T-helper 2 cell treated with Interferon-gamma antibody and Interleukin-4, amounts not matched to agents 5 μg/mL and 100 μg/mL, for 36 hours (primary cell): Measurements from ENCODE around the gene TERT.
A peak's percentile ranks its signal among the peaks of the same experiment; 100 is the strongest.

Source experiments
- DNase-seq: peaks from one replicate; pipeline ENCODE4 v3.0.0; 2021; ENCODE audit warnings: low spot score
- H3K27ac Mint-ChIP-seq: one replicate; pipeline ENCODE4 v1.8.0; 2021; ENCODE audit warnings: mild to moderate bottlenecking, mixed read lengths
- H3K27me3 Mint-ChIP-seq: one replicate; pipeline ENCODE4 v1.8.0; 2021; ENCODE audit warnings: low read depth, mixed read lengths
- H3K36me3 Mint-ChIP-seq: one replicate; pipeline ENCODE4 v1.8.0; 2021; ENCODE audit warnings: low read depth, mixed read lengths
- H3K4me1 Mint-ChIP-seq: one replicate; pipeline ENCODE4 v1.8.0; 2021; ENCODE audit warnings: low read depth, mixed read lengths
- H3K4me3 Mint-ChIP-seq: one replicate; pipeline ENCODE4 v1.8.0; 2022; ENCODE audit warnings: mild to moderate bottlenecking, moderate library complexity, mixed read lengths
- H3K9me3 Mint-ChIP-seq: one replicate; pipeline ENCODE4 v1.8.0; 2021; ENCODE audit warnings: mixed read lengths

Gene TERT

GRCh38 chr5:1317921-1318565 lies 23.2 kb upstream of the TERT start:
- Mint-ChIP-seq H3K36me3 (peaks cover 45% of the 10 kb centered on the region), H3K4me3 (no peak overlapping the region), H3K27ac (peak overlapping the region; percentile 20), H3K9me3 (no peaks in the 10 kb centered on the region), H3K4me1 (peaks cover 43% of the 10 kb centered on the region), H3K27me3 (no peaks in the 10 kb centered on the region)
- no peak for DNase-seq

- peaks cover 3% of the 10 kb centered on the region for H3K9me3 Mint-ChIP-seq
- peaks cover 42% of the 10 kb centered on the region for H3K36me3 Mint-ChIP-seq
- peak overlapping the region; percentile 84 for H3K4me3 Mint-ChIP-seq
- H3K4me1 Mint-ChIP-seq, result peaks cover 55% of the 10 kb centered on the region
- H3K27ac Mint-ChIP-seq, result peak overlapping the region; percentile 98
- no peak for DNase-seq
- no peaks in the 10 kb centered on the region for H3K27me3 Mint-ChIP-seq
Observed at GRCh38 chr5:1316588-1317340, 21.9 kb upstream of the TERT start.

GRCh38 chr5:1315709-1316587 lies 21.1 kb upstream of the TERT start:
- Mint-ChIP-seq H3K9me3 (peaks cover 11% of the 10 kb centered on the region), H3K4me1 (peaks cover 59% of the 10 kb centered on the region), H3K36me3 (peaks cover 36% of the 10 kb centered on the region), H3K27ac (peak overlapping the region; percentile 98), H3K4me3 (peak overlapping the region; percentile 84), H3K27me3 (no peaks in the 10 kb centered on the region)
- DNase-seq, result peak; percentile 53

- Mint-ChIP-seq H3K4me1 (peaks cover 59% of the 10 kb centered on the region), H3K27me3 (no peaks in the 10 kb centered on the region), H3K36me3 (peaks cover 38% of the 10 kb centered on the region), H3K9me3 (peaks cover 17% of the 10 kb centered on the region), H3K4me3 (peak overlapping the region; percentile 84), H3K27ac (peak overlapping the region; percentile 98)
- no peak for DNase-seq
Observed at GRCh38 chr5:1315018-1315708, 20.3 kb upstream of the TERT start.

GRCh38 chr5:1314564-1314982 lies 19.7 kb upstream of the TERT start:
- peak overlapping the region; percentile 84 for H3K4me3 Mint-ChIP-seq
- H3K4me1 Mint-ChIP-seq, result peaks cover 59% of the 10 kb centered on the region
- peaks cover 20% of the 10 kb centered on the region for H3K9me3 Mint-ChIP-seq
- H3K36me3 Mint-ChIP-seq, result peaks cover 39% of the 10 kb centered on the region
- no peaks in the 10 kb centered on the region for H3K27me3 Mint-ChIP-seq
- H3K27ac Mint-ChIP-seq, result peak overlapping the region; percentile 98
- no peak for DNase-seq

GRCh38 chr5:1312993-1313833 lies 18.3 kb upstream of the TERT start:
- no peaks in the 10 kb centered on the region for H3K27me3 Mint-ChIP-seq
- H3K27ac Mint-ChIP-seq, result peak overlapping the region; percentile 90

GRCh38 chr5:1312206-1312605 lies 17.3 kb upstream of the TERT start:
- no peak for DNase-seq
- H3K27me3 Mint-ChIP-seq, result no peaks in the 10 kb centered on the region
- H3K4me1 Mint-ChIP-seq, result peaks cover 60% of the 10 kb centered on the region
- H3K9me3 Mint-ChIP-seq, result peaks cover 20% of the 10 kb centered on the region
- H3K36me3 Mint-ChIP-seq, result peaks cover 22% of the 10 kb centered on the region
- no peak overlapping the region for H3K4me3 Mint-ChIP-seq
- H3K27ac Mint-ChIP-seq, result peak overlapping the region; percentile 90

More at GRCh38 chr5:1312993-1313833, 18.3 kb upstream of the TERT start:
- peaks cover 30% of the 10 kb centered on the region for H3K36me3 Mint-ChIP-seq
- H3K4me1 Mint-ChIP-seq, result peaks cover 63% of the 10 kb centered on the region
- peaks cover 20% of the 10 kb centered on the region for H3K9me3 Mint-ChIP-seq
- H3K4me3 Mint-ChIP-seq, result peak overlapping the region; percentile 84
- DNase-seq, result peak; percentile 56

GRCh38 chr5:1311439-1312055 lies 16.7 kb upstream of the TERT start:
- Mint-ChIP-seq H3K27me3 (no peaks in the 10 kb centered on the region), H3K36me3 (peaks cover 17% of the 10 kb centered on the region), H3K4me1 (peaks cover 54% of the 10 kb centered on the region), H3K4me3 (no peak overlapping the region), H3K9me3 (peaks cover 20% of the 10 kb centered on the region), H3K27ac (peak overlapping the region; percentile 69)
- DNase-seq, result no peak

GRCh38 chr5:1310118-1310517 lies 15.2 kb upstream of the TERT start:
- H3K9me3 Mint-ChIP-seq, result peaks cover 20% of the 10 kb centered on the region
- H3K36me3 Mint-ChIP-seq, result peaks cover 13% of the 10 kb centered on the region
- no peak for DNase-seq
- H3K4me3 Mint-ChIP-seq, result no peak overlapping the region
- no peak overlapping the region for H3K27ac Mint-ChIP-seq
- peaks cover 2% of the 10 kb centered on the region for H3K27me3 Mint-ChIP-seq
- H3K4me1 Mint-ChIP-seq, result peaks cover 42% of the 10 kb centered on the region

GRCh38 chr5:1304033-1304432 lies 9.2 kb upstream of the TERT start:
- H3K27me3 Mint-ChIP-seq, result peaks cover 28% of the 10 kb centered on the region
- peaks cover 8% of the 10 kb centered on the region for H3K4me1 Mint-ChIP-seq
- no peak overlapping the region for H3K4me3 Mint-ChIP-seq
- no peaks in the 10 kb centered on the region for H3K36me3 Mint-ChIP-seq
- peaks cover 6% of the 10 kb centered on the region for H3K9me3 Mint-ChIP-seq
- no peak for DNase-seq
- H3K27ac Mint-ChIP-seq, result no peak overlapping the region

GRCh38 chr5:1302258-1302657 lies 7.4 kb upstream of the TERT start:
- Mint-ChIP-seq H3K4me3 (no peak overlapping the region), H3K9me3 (peaks cover 6% of the 10 kb centered on the region)

GRCh38 chr5:1300581-1301083 lies 5.8 kb upstream of the TERT start:
- Mint-ChIP-seq H3K4me1 (peaks cover 9% of the 10 kb centered on the region), H3K27ac (no peak overlapping the region), H3K4me3 (no peak overlapping the region), H3K27me3 (peaks cover 28% of the 10 kb centered on the region), H3K9me3 (peaks cover 6% of the 10 kb centered on the region), H3K36me3 (no peaks in the 10 kb centered on the region)
- DNase-seq, result no peak

More at GRCh38 chr5:1302258-1302657, 7.4 kb upstream of the TERT start:
- peaks cover 4% of the 10 kb centered on the region for H3K4me1 Mint-ChIP-seq
- H3K36me3 Mint-ChIP-seq, result no peaks in the 10 kb centered on the region
- no peak overlapping the region for H3K27ac Mint-ChIP-seq
- DNase-seq, result no peak
- peaks cover 28% of the 10 kb centered on the region for H3K27me3 Mint-ChIP-seq
